SIG-M5 treated with dmso at 0.1 percent for 504 hours (cell line): ENCODE results near the gene SAP130.

Experiments used
- DNase-seq: peaks from one replicate; lab custom pipeline; 2025; ENCODE audit not compliant: unreplicated experiment; lab: John Stamatoyannopoulos, UW

SAP130 gene

DNA sequence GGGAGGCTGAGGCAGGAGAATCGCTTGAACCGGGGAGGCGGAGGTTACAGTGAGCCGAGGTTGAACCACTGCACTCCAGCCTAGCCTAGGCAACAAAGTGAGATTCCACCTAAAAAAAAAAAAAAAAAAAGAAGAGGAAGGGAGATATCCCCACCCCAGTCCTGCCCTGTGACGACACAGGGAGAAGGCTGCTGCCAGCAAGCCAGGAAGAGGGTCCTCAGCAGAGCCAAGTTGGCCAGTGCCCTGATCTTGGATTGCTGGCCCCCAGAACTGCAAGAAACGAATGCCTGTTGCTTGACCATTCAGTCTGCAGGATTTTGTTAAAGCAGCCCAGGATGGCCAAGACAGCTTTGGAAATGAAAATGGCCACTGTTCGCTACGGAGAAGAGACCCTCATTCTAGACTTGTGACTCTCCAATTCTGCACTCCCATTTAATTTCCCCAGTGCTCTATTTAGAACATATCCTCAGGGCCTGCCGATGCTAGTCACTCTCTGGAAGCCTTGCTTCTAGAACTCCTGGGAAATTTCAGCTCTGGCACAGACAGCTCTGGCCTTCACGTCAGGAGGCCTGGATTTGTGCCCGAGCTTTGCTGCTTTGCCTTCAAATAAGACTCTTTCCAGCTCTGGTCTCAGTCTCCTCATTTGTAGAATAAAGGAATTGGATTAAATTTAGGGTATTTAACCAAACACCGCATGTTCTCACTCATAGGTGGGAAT is 126.4 kb downstream of the SAP130 start:
- no peak for DNase-seq

DNA sequence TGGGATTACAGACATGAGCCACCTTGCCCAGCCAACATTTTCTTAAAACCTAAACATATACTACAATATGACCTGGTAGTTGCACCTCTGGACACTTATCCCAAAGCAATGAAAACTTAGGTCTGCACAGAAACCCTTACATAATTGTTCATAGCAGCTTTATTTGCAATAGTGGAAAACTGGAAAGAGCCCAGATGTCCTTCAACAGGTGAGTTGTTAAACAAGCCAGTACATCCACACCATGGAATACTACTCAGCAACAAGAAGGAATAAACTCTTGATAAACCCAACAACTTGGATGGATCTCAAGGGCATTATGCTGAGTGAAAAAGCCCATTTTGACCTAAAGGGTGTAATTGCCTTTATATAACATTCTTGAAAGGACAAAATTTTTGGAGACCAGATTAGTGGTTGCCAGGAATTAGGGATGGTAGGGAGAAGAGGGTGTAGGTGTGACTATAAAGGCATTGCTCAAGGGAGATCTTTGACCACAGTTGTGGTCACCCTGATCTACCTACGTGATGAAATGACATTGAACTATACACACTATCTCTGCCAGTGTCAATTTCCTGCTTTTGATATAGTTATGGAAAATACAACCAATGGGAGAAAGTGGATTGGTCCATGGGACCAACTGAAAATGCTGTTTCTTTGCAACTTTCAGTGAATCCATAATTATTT is 130.2 kb downstream of the SAP130 start:
- DNase-seq: no peak

DNA sequence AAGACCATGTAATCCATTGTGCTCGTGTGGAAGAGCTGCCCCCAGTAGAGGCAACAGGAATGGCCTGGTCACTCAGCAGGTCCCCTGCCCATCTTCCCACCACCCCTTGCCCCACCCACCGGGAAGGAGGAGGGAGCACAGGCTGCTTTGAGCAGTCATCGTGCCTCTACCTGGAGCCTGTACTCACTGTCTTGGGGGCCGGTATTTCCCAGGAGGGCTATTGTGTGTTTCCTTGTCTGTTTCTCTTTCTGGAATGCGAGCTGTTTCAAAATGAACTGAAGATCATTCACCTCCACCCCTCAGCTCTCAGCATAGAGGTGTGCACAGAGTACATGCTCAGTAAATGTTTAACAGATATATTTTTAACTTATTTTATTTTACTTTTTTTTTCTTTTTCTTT is 134.4 kb downstream of the SAP130 start:
- DNase-seq: no peak

GRCh38 chr2:127893033-127893432 is 134.8 kb downstream of the SAP130 start:
- DNase-seq: no peak

GRCh38 chr2:127891811-127892210 is 136.0 kb downstream of the SAP130 start:
- no peak for DNase-seq
